Stimulated activated CD8-positive, alpha-beta memory T cell treated with anti-CD3 and anti-CD28 coated beads, Interleukin-7, amount 100 ng/mL, for 24 hours (primary cell): ENCODE results near the gene ATP2B2.
A peak's percentile ranks its signal among the peaks of the same experiment; 100 is the strongest.

Source experiments
- DNase-seq: peaks from one replicate; pipeline ENCODE4 v3.0.0-alpha.2; 2020; ENCODE audit warnings: low read depth

Gene ATP2B2

GRCh38 chr3:10426346-10427220 lies 78.8 kb downstream of the ATP2B2 start:
- DNase-seq: no peak

GRCh38 chr3:10423171-10423882 lies 82.1 kb downstream of the ATP2B2 start:
- DNase-seq: no peak

GRCh38 chr3:10421996-10422395 lies 83.4 kb downstream of the ATP2B2 start:
- no peak for DNase-seq

GRCh38 chr3:10420745-10421475 lies 84.5 kb downstream of the ATP2B2 start:
- DNase-seq: no peak

GRCh38 chr3:10419637-10420232 lies 85.7 kb downstream of the ATP2B2 start:
- peak; percentile 9 for DNase-seq

GRCh38 chr3:10417847-10418246 lies 87.5 kb downstream of the ATP2B2 start:
- DNase-seq: no peak

GRCh38 chr3:10416730-10417300 lies 88.6 kb downstream of the ATP2B2 start:
- DNase-seq: no peak

GRCh38 chr3:10413041-10413440 lies 92.3 kb downstream of the ATP2B2 start:
- no peak for DNase-seq

GRCh38 chr3:10411598-10412332 lies 93.6 kb downstream of the ATP2B2 start:
- no peak for DNase-seq

GRCh38 chr3:10410383-10411002 lies 94.9 kb downstream of the ATP2B2 start:
- no peak for DNase-seq

- DNase-seq: no peak
These were observed 96.7 kb downstream of the ATP2B2 start for GRCh38 chr3:10408680-10409079.

- no peak for DNase-seq
These were observed 98.0 kb downstream of the ATP2B2 start for GRCh38 chr3:10407361-10407760.

- no peak for DNase-seq
These were observed 99.0 kb downstream of the ATP2B2 start for GRCh38 chr3:10406414-10406813.

GRCh38 chr3:10405816-10406215 lies 99.6 kb downstream of the ATP2B2 start:
- DNase-seq: no peak

GRCh38 chr3:10404876-10405275 lies 100.5 kb downstream of the ATP2B2 start:
- no peak for DNase-seq

GRCh38 chr3:10404377-10404776 lies 101.0 kb downstream of the ATP2B2 start:
- DNase-seq: no peak

GRCh38 chr3:10401990-10402761 lies 103.2 kb downstream of the ATP2B2 start:
- DNase-seq: no peak

GRCh38 chr3:10400749-10401495 lies 104.5 kb downstream of the ATP2B2 start:
- no peak for DNase-seq

- no peak for DNase-seq
These were observed 105.2 kb downstream of the ATP2B2 start for GRCh38 chr3:10400050-10400748.
